Neural cell (in vitro differentiated cells): ENCODE measurements around the gene SLC16A10. TPM values are rescaled to one million over a fixed set of nuclear protein-coding genes. Genes with fewer than 3 reads are reported as not detected.
A peak's percentile ranks its signal among the peaks of the same experiment; 100 is the strongest.

Experiments
- H2AFZ ChIP-seq: fragments of 200-600, 300-800 bp; sonication (generic), shearing (Covaris generic); 2 replicates; pipeline ENCODE4 v1.6.0; 2014; ENCODE audit warnings: low read depth, mild to moderate bottlenecking, antibody characterized with exemption, low read length, moderate library complexity
- H3F3A ChIP-seq: fragments of 200-600 bp; shearing (Covaris generic); 2 replicates; pipeline ENCODE4 v1.6.1; 2016; ENCODE audit warnings: mild to moderate bottlenecking, moderate library complexity, mixed read lengths, antibody characterized with exemption, low read length; ENCODE audit not compliant: insufficient read depth, poor library complexity, severe bottlenecking
- H3K27ac ChIP-seq: fragments of 200-600, 300-800 bp; sonication (generic), shearing (Covaris generic); 2 replicates; pipeline ENCODE4 v1.5.1; 2014; ENCODE audit warnings: mild to moderate bottlenecking, low read length, moderate library complexity
- H3K27me3 ChIP-seq: fragments of 300-800, 200-600 bp; sonication (generic), shearing (Covaris generic); 2 replicates; pipeline ENCODE4 v1.6.0; 2014; ENCODE audit warnings: mild to moderate bottlenecking, low read depth, low read length, moderate library complexity; ENCODE audit not compliant: insufficient read depth
- H3K36me3 ChIP-seq: fragments of 300-800, 200-600 bp; sonication (generic), shearing (Covaris generic); 2 replicates; pipeline ENCODE4 v1.5.1; 2014; ENCODE audit warnings: mild to moderate bottlenecking, antibody characterized with exemption, low read length, moderate library complexity; ENCODE audit not compliant: insufficient read depth
- H3K4me2 ChIP-seq: fragments of 300-800, 200-600 bp; sonication (generic), shearing (Covaris generic); 2 replicates; pipeline ENCODE4 v1.6.0; 2014; ENCODE audit warnings: mild to moderate bottlenecking, low read length
- H3K4me3 ChIP-seq: fragments of 300-800, 200-600 bp; sonication (generic), shearing (Covaris generic); 2 replicates; pipeline ENCODE4 v1.5.1; 2014; ENCODE audit warnings: mild to moderate bottlenecking, low read length, moderate library complexity
- H3K79me2 ChIP-seq: fragments of 200-600 bp; shearing (Covaris generic); replicated peaks from 2 replicates; pipeline ENCODE4 v1.6.0; 2014; ENCODE audit warnings: mild to moderate bottlenecking, low read length, moderate library complexity; ENCODE audit not compliant: insufficient read depth
- H3K9ac ChIP-seq: fragments of 300-800, 200-600 bp; sonication (generic), shearing (Covaris generic); 2 replicates; pipeline ENCODE4 v1.6.1; 2016; ENCODE audit warnings: mild to moderate bottlenecking, low read length, mixed read lengths
- H3K9me2 ChIP-seq: fragments of 200-600 bp; shearing (Covaris generic); 2 replicates; pipeline ENCODE4 v1.6.1; 2016; ENCODE audit warnings: mild to moderate bottlenecking, low read length, mixed read lengths; ENCODE audit not compliant: insufficient read depth
- H3K9me3 ChIP-seq: fragments of 200-600, 300-800 bp; sonication (generic), shearing (Covaris generic); 2 replicates; pipeline ENCODE4 v1.6.1; 2016; ENCODE audit warnings: mild to moderate bottlenecking, mixed run types, low read length, moderate library complexity, mixed read lengths
- H4K20me1 ChIP-seq: fragments of 200-600 bp; shearing (Covaris generic); 2 replicates; pipeline ENCODE4 v1.6.1; 2016; ENCODE audit warnings: mild to moderate bottlenecking, mixed run types; ENCODE audit not compliant: insufficient read depth
- CTCF ChIP-seq: fragments of 450-650 bp; IDR thresholded peaks from 2 replicates; pipeline ENCODE4 v1.5.1; 2014; ENCODE audit warnings: antibody characterized with exemption, mild to moderate bottlenecking, moderate library complexity; ENCODE audit not compliant: poor library complexity, severe bottlenecking
- EP300 ChIP-seq: fragments of 450-650 bp; conservative IDR thresholded peaks from 2 replicates; pipeline ENCODE4 v1.6.1; 2014; ENCODE audit warnings: antibody characterized with exemption, mild to moderate bottlenecking, moderate library complexity; ENCODE audit not compliant: poor library complexity, severe bottlenecking
- EZH2 ChIP-seq: fragments of 200-600, 300-800 bp; shearing (Covaris generic), sonication (generic); IDR thresholded peaks from 2 replicates; pipeline ENCODE4 v1.6.1; 2014; ENCODE audit warnings: antibody characterized with exemption, low read length, borderline replicate concordance, mild to moderate bottlenecking; ENCODE audit not compliant: insufficient read depth, poor library complexity, severe bottlenecking
- MXI1 ChIP-seq: fragments of 450-650 bp; conservative IDR thresholded peaks from 2 replicates; pipeline ENCODE4 v1.6.1; 2014; ENCODE audit warnings: antibody characterized with exemption, mild to moderate bottlenecking; ENCODE audit not compliant: poor library complexity, severe bottlenecking
- RAD21 ChIP-seq: fragments of 450-650 bp; conservative IDR thresholded peaks from 2 replicates; pipeline ENCODE4 v1.6.1; 2014; ENCODE audit warnings: antibody characterized with exemption, mild to moderate bottlenecking, moderate library complexity
- SMC3 ChIP-seq: fragments of 450-650 bp; conservative IDR thresholded peaks from 2 replicates; pipeline ENCODE4 v1.6.1; 2014; ENCODE audit warnings: antibody characterized with exemption, mild to moderate bottlenecking, moderate library complexity; ENCODE audit not compliant: poor library complexity
- polyA plus RNA-seq: library from polyadenylated mRNA; depleted of rRNA; stranded (reverse); fragments of >200 nt; gene quantifications from 2 replicates; pipeline ENCODE4 v1.2.3, GENCODE V29; 2014
- TF ChIP-seq, protein P1 (sequence below): IDR thresholded peaks from 2 replicates; pipeline ENCODE4 v1.6.1; 2012; ENCODE audit warnings: borderline replicate concordance

The SLC16A10 gene
- polyA plus RNA-seq, 1 donor from 2014 or later: 1.5 TPM

- Histone ChIP-seq H2AFZ (no peak overlapping the region), H3K79me2 (no peaks in the 10 kb centered on the region), H3K9ac (no peak overlapping the region), H3K9me2 (no peaks in the 10 kb centered on the region), H3K27me3 (no peaks in the 10 kb centered on the region), H3K9me3 (no peaks in the 10 kb centered on the region), H3K36me3 (no peaks in the 10 kb centered on the region), H3K4me2 (no peak overlapping the region), H4K20me1 (no peaks in the 10 kb centered on the region), H3K27ac (no peak overlapping the region), H3K4me3 (no peak overlapping the region), H3F3A (no peaks in the 10 kb centered on the region)
- TF ChIP-seq EP300 (no peak), SMC3 (peak; percentile 62), MXI1 (no peak), RAD21 (peak; percentile 58), CTCF (peak; percentile 65), EZH2 (no peak)
Measured at GRCh38 chr6:111210194-111210728, 123.0 kb downstream of the SLC16A10 start.

DNA sequence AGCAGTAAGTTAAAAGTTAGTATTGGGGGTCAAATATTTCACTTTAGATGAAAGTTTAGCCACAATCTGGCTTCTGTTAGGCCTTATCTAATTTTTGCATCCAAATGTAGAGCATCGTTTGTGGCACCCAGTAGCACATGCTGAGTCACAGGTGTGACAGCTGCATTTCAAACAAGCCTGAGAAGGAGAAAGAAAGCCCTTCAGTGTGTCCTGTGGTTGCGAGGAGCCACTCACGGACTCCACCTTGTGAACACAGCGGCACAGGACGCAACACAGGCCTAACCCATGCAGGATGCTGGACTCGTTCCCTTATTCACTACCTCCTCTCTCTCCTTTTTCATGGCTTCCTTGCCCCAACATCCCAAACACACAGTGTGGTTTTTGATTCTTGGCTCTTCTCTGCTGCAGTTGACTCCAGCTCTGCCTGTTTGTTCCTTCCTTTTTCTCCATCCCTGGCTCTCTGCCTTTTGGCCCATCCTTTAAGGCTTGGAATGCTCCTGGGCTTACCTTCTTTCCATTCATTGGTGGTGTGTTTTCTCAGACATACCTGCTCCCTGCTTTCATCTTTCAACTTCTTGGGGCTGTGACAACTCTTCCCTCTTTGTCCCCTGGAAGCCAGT, 124.2 kb downstream of the SLC16A10 start:
- Histone ChIP-seq H3K79me2 (no peaks in the 10 kb centered on the region), H3K9ac (no peak overlapping the region), H3K27me3 (no peaks in the 10 kb centered on the region), H3K27ac (no peak overlapping the region), H3F3A (no peaks in the 10 kb centered on the region), H4K20me1 (no peaks in the 10 kb centered on the region), H3K36me3 (no peaks in the 10 kb centered on the region), H3K4me3 (no peak overlapping the region), H2AFZ (no peak overlapping the region), H3K4me2 (no peak overlapping the region), H3K9me3 (no peaks in the 10 kb centered on the region), H3K9me2 (no peaks in the 10 kb centered on the region)
- TF ChIP-seq MXI1 (no peak), CTCF (no peak), EZH2 (no peak)
- TF ChIP-seq, protein P1, sequence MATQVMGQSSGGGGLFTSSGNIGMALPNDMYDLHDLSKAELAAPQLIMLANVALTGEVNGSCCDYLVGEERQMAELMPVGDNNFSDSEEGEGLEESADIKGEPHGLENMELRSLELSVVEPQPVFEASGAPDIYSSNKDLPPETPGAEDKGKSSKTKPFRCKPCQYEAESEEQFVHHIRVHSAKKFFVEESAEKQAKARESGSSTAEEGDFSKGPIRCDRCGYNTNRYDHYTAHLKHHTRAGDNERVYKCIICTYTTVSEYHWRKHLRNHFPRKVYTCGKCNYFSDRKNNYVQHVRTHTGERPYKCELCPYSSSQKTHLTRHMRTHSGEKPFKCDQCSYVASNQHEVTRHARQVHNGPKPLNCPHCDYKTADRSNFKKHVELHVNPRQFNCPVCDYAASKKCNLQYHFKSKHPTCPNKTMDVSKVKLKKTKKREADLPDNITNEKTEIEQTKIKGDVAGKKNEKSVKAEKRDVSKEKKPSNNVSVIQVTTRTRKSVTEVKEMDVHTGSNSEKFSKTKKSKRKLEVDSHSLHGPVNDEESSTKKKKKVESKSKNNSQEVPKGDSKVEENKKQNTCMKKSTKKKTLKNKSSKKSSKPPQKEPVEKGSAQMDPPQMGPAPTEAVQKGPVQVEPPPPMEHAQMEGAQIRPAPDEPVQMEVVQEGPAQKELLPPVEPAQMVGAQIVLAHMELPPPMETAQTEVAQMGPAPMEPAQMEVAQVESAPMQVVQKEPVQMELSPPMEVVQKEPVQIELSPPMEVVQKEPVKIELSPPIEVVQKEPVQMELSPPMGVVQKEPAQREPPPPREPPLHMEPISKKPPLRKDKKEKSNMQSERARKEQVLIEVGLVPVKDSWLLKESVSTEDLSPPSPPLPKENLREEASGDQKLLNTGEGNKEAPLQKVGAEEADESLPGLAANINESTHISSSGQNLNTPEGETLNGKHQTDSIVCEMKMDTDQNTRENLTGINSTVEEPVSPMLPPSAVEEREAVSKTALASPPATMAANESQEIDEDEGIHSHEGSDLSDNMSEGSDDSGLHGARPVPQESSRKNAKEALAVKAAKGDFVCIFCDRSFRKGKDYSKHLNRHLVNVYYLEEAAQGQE: no peak
